Tibial artery (tissue), 4 donors: Measurements from ENCODE around the gene VSIG10L.

Experiments
- DNase-seq, 2 donors: peaks; one replicate each; pipeline ENCODE4 v3.0.0-alpha.2; 2019
- H3K27ac ChIP-seq, 2 donors: fragments of 200-600 bp; sonication (generic) in 1 of 2; 1 replicate in 1 of 2; 2 replicates in 1 of 2; pipeline ENCODE4 v1.5.1; 2018 to 2019; ENCODE audit warnings: mild to moderate bottlenecking in 1 of 2
- H3K27me3 ChIP-seq, 2 donors: fragments of 200-600 bp; sonication (generic) in 1 of 2; one replicate each; pipeline versions ENCODE4 v1.5.1 to v1.6.0; 2016 to 2019
- H3K36me3 ChIP-seq, 3 donors: fragments of 200-600 bp; sonication (generic) in 2 of 3; one replicate each; pipeline ENCODE4 v1.5.1; 2016 to 2019; ENCODE audit warnings: mild to moderate bottlenecking in 2 of 3
- H3K4me1 ChIP-seq, 4 donors: fragments of 200-600 bp; sonication (generic) in 2 of 4; 1 replicate in 3 of 4; 2 replicates in 1 of 4; pipeline ENCODE4 v1.5.1; 2016 to 2019
- H3K4me3 ChIP-seq, 2 donors: fragments of 200-600 bp; sonication (generic) in 1 of 2; 1 replicate in 1 of 2; 2 replicates in 1 of 2; pipeline ENCODE4 v1.5.1; 2018 to 2019; ENCODE audit warnings: mild to moderate bottlenecking in 2 of 2
- H3K9me3 ChIP-seq, 3 donors: fragments of 200-600 bp; sonication (generic) in 1 of 3; one replicate each; pipeline ENCODE4 v1.5.1; 2016 to 2019
- intact Hi-C: fragments of 100-400 bp; cut with DNase I; formaldehyde crosslinking; loops from one replicate; pipeline ENCODE4 v1.15.0; 2023; ENCODE audit warnings: low total_unique reads
- TF ChIP-seq, protein P1 (sequence below), 2 experiments: fragments of 200-600 bp in 1 of 2; fragments of 450-650 bp in 1 of 2; IDR thresholded peaks; one replicate each; pipeline ENCODE4 v1.5.1; 2017 to 2019; ENCODE audit warnings: antibody characterized with exemption in 2 of 2, mild to moderate bottlenecking in 1 of 2, moderate library complexity in 1 of 2

VSIG10L gene

DNA sequence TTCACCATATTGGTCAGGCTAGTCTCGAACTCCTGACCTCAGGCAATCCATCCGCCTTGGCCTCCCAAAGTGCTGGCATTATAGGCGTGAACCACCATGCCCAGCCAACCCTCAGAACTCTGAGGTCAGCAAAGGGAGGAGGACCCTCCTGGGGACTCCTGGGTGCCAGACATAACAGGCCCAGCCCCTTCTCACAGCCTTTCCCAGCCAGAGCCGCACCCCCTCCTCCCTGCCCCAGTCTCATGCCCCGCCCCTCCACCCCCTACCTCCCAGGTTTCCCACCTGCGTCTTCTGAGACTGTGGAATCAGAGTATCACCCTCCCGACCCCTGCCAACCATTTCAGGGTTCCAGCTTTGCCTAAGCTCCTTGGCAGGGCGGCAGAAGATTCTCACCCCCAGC is 25.3 kb downstream of the VSIG10L start:
- no peaks in the 10 kb centered on the region for H3K36me3 ChIP-seq
- H3K27ac ChIP-seq, result no peak overlapping the region

DNA sequence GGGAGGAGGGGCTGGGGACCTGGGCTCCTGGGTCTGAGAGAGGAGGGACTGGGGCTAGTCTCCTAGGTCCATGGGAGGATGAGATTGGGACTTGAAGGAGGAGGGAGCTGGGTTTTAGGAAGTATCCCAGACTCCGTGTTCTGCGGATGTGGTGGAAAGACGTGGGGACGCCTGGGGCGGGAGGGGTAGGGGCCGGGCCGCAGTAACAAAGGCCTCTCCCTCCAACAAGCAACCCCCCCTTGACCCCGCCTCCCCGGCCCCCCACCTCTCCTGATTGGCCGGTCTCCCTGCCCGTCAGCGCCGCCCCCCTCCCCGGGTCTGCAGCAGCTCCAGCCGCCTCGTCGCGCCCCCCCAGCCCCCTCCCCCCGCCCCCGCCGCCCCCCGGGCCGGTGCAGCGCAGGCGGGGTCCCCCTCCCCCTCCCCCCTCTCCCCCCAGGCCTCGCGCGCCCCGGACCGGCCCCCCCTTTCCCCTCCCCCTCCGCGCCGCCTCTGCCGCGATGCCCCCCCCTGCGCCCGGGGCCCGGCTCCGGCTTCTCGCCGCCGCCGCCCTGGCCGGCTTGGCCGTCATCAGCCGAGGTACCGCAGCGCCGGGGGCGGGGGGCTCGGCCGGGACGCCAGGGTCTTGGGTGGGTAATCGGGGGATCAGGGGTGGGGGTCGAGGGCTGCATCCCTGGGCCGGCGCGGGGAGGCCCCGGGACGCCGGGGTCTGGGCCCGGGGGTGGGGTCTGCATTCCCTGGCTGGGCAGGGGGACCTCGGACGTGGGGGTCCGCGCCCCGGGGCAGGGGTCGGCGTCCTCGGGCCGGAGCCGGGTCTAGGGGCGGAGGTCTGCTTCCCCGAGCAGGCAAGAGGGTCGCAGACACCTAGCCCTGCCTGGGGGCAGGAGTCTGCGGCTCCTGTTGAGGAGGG is 30.3 kb downstream of the VSIG10L start, which contains the start of gene IGLON5:
IGLON5 (plus strand) TSS at position 294 of the 907 bp plus-strand sequence; CDS start at position 498, 204 bp downstream.
- Histone ChIP-seq H3K9me3 (peaks cover 0 to 10% (median 8%) of the 10 kb centered on the region in 3 donors), H3K36me3 (no peaks in the 10 kb centered on the region), H3K27ac (no peak within 1 kb of the TSS), H3K4me3 (no peak within 1 kb of the TSS), H3K27me3 (peaks cover 0 to 50% of the 10 kb centered on the region in 2 donors), H3K4me1 (no peaks in the 10 kb centered on the region)
- no peak for DNase-seq
- intact Hi-C loops, result no loop called here
- TF ChIP-seq, protein P1, sequence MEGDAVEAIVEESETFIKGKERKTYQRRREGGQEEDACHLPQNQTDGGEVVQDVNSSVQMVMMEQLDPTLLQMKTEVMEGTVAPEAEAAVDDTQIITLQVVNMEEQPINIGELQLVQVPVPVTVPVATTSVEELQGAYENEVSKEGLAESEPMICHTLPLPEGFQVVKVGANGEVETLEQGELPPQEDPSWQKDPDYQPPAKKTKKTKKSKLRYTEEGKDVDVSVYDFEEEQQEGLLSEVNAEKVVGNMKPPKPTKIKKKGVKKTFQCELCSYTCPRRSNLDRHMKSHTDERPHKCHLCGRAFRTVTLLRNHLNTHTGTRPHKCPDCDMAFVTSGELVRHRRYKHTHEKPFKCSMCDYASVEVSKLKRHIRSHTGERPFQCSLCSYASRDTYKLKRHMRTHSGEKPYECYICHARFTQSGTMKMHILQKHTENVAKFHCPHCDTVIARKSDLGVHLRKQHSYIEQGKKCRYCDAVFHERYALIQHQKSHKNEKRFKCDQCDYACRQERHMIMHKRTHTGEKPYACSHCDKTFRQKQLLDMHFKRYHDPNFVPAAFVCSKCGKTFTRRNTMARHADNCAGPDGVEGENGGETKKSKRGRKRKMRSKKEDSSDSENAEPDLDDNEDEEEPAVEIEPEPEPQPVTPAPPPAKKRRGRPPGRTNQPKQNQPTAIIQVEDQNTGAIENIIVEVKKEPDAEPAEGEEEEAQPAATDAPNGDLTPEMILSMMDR (IDR thresholded peaks at IDR 0.05), result no peak

More for the DNA sequence above, 25.3 kb downstream of the VSIG10L start:
- Histone ChIP-seq H3K9me3 (no peaks in the 10 kb centered on the region), H3K4me1 (no peaks in the 10 kb centered on the region), H3K27me3 (peaks cover 0 to 34% of the 10 kb centered on the region in 2 donors), H3K4me3 (no peak overlapping the region)
- TF ChIP-seq, protein P1 (IDR thresholded peaks at IDR 0.05), result no peak
- intact Hi-C loops, result no loop called here
- DNase-seq, result no peak

GRCh38 chr19:51305479-51305878 is 36.5 kb downstream of the VSIG10L start:
- Histone ChIP-seq H3K4me1 (no peaks in the 10 kb centered on the region), H3K27me3 (peaks cover 0 to 26% of the 10 kb centered on the region in 2 donors), H3K9me3 (peaks cover 0 to 27% (median 23%) of the 10 kb centered on the region in 3 donors), H3K27ac (no peak overlapping the region), H3K4me3 (no peak overlapping the region), H3K36me3 (no peaks in the 10 kb centered on the region)
- DNase-seq, result peak in 1 of 2 donors; percentile 27
- intact Hi-C loops, result no loop called here
- TF ChIP-seq, protein P1 (IDR thresholded peaks at IDR 0.05), result no peak

GRCh38 chr19:51301266-51301665 is 40.7 kb downstream of the VSIG10L start:
- H3K9me3 ChIP-seq, result peaks cover 0 to 19% (median 14%) of the 10 kb centered on the region in 3 donors
- H3K36me3 ChIP-seq, result no peaks in the 10 kb centered on the region
- TF ChIP-seq, protein P1 (IDR thresholded peaks at IDR 0.05), result no peak
- DNase-seq, result no peak
- intact Hi-C loops, result no loop called here
- no peak overlapping the region for H3K27ac ChIP-seq
- H3K27me3 ChIP-seq, result peaks cover 0 to 3% of the 10 kb centered on the region in 2 donors
- no peaks in the 10 kb centered on the region for H3K4me1 ChIP-seq
- H3K4me3 ChIP-seq, result no peak overlapping the region

- Histone ChIP-seq H3K4me3 (no peak overlapping the region), H3K9me3 (peaks cover 0 to 6% (median 0%) of the 10 kb centered on the region in 3 donors), H3K4me1 (no peaks in the 10 kb centered on the region), H3K27ac (no peak overlapping the region), H3K36me3 (no peaks in the 10 kb centered on the region), H3K27me3 (peaks cover 0 to 30% of the 10 kb centered on the region in 2 donors)
- TF ChIP-seq, protein P1 (IDR thresholded peaks at IDR 0.05), result no peak
- DNase-seq, result no peak
- intact Hi-C loops, result no loop called here
Measured at GRCh38 chr19:51297406-51297805, 44.5 kb downstream of the VSIG10L start.
